GM12892 (cell line): ENCODE measurements around the gene SPRY1.

Experiments used
- POLR2A ChIP-seq: IDR thresholded peaks from 2 replicates; pipeline ENCODE4 v1.6.1; 2011; ENCODE audit warnings: low read depth, low read length, control low read depth
- POLR2AphosphoS5 ChIP-seq: IDR thresholded peaks from 2 replicates; pipeline ENCODE4 v1.6.1; 2011; ENCODE audit warnings: low read depth, low read length, control low read depth
- TAF1 ChIP-seq: IDR thresholded peaks from 2 replicates; pipeline ENCODE4 v1.6.1; 2011; ENCODE audit warnings: low read depth, mild to moderate bottlenecking, control low read depth, low read length, borderline replicate concordance

DNA sequence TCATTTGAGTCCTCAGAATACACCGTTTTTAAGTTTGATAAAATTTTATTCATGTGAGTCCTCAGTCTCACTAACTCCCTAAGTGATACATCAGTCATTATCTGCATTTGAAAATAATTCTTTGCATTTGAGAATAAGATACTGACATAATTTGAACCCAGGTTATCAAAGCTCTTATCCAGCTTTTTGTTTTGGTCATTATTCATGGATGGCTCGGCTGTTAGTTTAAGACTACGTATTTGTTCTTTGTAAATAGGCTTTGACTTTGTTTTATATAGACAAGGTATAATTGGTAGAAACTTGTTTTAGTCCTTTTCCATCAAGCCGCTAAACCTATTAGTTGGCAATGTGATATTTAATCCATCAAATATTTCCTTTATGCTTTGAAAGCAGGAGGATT is 7.9 kb downstream of the SPRY1 start:
- TF ChIP-seq POLR2A (no peak), POLR2AphosphoS5 (no peak), TAF1 (no peak)
